NCI-H146 treated with DMSO at 0.1 percent for 48 hours (cell line): ENCODE data around the gene AGO4.
"Not testable (repeated sequence)": the region's sequence is repeated elsewhere in the genome, so short reads cannot be mapped to it uniquely, and the experiment has no call there.

Source experiments
- DNase-seq: peaks from one replicate; lab custom pipeline; 2025; ENCODE audit not compliant: unreplicated experiment; lab: John Stamatoyannopoulos, UW

Gene AGO4

DNA sequence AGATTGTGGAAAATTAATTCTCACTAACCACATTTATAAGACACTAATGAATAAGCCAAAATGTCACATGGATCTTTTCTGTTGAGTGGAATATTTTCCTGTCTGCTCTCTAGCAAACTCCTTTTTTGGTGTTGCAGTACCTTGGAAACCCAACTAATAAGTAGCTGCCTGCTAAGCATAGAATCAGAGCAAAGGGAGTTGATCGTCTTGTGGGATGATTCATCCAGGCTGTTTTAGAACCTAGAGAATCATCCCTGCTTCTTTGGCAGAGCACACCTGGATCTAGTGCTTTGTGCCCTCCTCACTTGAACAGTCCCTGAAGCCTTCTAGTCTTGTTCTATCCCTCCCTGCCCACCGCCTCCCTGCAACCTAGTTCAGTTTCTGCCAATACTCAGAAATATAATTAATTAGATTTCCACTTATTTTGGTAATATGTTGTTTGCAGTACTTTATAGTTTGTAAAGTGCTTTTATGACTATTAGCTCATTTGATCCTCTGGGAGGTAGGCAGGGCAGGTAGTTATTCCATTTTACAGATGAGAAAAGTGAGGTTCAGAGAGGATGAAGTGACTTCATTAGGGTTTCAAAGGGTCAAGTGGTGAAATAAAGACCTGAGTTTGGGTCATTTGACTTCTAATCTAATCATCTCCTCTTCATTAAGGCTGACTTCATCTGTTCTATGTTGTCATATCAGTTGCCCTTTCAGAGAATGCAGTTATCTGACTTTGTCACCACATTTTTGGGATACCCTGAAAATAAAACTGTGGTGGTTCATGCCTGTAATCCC, 2.5 kb downstream of the AGO4 start:
- DNase-seq = no peak

DNA sequence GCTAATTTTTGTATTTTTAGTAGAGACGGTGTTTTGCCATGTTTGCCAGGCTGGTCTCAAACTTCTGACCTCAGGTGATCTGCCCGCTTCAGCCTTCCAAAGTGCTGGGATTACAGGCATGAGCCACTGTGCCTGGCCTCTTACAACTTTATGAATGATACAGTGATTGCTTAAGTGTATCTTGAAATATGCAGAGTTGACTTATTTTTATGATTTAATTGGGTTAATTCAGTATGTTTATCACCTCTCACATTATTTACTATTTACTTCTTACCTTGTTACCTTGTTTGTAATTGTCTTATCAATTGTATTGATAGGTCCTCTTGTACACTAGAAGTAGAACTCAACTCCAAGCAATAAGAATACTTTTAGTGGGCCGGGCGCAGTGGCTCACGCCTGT, 4.9 kb downstream of the AGO4 start:
- not testable (repeated sequence) for DNase-seq

DNA sequence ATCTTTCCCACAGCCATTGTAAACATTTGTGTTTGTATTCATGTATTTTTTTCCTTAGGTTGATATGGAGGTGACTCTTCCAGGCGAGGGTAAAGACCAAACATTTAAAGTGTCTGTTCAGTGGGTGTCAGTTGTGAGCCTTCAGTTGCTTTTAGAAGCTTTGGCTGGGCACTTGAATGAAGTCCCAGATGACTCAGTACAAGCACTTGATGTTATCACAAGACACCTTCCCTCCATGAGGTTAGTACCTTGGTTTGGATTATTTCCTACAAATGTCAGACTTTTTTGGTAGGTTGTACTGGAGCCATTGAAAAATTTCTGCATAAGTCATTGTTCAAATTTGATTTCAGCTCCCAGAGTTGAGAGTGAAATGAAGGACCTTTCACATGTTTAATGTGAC, 17.4 kb downstream of the AGO4 start:
- DNase-seq = no peak

- DNase-seq = no peak
These were observed 24.6 kb downstream of the AGO4 start for GRCh38 chr1:35832276-35832905.

- DNase-seq = no peak
These were observed 25.6 kb downstream of the AGO4 start for GRCh38 chr1:35833395-35833794.

DNA sequence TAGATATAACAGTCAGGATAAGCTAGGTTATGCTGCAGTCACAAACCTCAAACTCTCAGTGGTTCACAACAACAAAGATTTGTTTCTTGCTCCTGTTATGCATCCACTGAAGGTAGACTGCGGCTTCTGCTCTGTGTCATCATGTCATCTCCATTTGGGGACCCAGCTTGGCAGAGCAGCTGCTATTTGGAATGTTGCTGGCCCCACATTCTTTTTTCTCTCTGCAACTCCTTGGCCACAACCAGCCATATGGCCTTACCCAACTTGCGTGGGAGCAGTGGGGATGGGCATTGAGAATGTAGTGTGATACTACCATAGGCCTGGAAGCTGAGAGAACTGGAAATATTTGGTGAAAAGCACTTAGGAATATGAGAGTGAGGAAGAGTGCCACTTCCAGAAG, 26.4 kb downstream of the AGO4 start:
- no peak for DNase-seq

DNA sequence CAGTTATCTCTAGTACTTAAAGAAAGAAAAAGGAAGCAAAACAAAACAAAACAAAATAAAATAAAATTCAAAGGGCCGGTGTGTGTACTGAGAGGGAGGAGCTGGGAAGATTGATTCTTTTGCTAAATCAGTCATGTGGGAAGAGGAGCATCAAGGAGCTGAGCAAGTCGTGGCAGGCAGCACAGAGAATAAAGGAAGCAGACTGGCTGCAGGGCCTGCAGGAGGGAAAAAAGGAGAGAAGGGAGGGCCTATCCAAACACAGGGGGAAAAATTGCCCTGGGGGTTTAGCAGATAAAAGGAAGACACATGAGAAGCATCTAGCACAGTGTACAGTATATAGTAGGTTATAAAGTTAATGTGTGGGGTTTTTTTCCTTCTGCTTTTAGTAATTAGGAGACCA, 27.6 kb downstream of the AGO4 start:
- DNase-seq = peak; percentile 79

DNA sequence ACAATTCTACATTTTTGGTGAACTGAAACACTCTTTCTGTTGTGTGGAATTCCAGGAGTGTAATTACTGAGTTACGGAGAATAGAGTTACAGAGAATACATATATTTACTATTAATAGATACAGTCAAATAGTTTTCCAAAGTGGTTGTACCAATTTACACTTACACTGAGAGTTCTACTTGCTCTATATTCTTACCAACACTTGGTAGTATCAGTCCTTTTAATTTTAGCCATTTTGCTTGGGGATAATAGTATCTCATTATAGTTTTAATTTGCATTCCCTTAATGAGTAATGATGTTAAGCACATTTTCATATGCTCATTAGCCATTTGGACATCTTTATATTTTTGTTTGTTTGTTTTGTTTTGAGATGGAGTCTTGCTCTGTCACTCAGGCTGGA, 28.9 kb downstream of the AGO4 start:
- no peak for DNase-seq

- no peak for DNase-seq
These were observed 31.0 kb downstream of the AGO4 start for GRCh38 chr1:35838693-35839245.

GRCh38 chr1:35844826-35845225, 37.0 kb downstream of the AGO4 start:
- DNase-seq = no peak

GRCh38 chr1:35845766-35846165, 38.0 kb downstream of the AGO4 start:
- DNase-seq = no peak

DNA sequence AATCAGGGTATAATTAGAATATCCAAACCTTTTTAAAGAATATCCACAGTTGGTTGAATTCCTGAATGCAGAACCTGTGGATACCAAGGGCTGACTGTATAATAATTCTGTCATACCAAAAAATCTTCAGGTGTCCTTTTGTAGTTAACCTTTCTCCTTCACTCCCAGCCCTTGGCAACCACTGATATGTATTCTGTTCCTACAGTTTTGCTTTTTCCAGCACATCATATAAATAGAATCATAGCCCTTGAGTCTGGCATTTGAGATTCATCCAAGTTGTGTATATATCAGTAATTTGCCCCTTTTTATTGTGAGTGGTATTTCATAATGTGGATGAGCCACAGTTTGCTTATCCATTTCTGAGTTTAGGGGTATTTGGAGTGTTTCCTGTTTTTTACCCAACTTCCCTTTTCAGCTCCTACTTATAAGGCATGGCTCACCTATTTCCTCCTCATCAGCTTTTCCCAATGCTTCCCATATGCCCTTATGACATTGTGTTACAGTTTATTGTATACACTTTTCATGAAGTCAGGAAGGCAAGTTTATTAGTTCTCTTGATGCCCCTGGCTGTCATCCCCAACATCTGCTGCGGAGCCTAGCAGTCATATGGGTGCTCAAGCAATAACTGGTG, 40.2 kb downstream of the AGO4 start:
- no peak for DNase-seq

DNA sequence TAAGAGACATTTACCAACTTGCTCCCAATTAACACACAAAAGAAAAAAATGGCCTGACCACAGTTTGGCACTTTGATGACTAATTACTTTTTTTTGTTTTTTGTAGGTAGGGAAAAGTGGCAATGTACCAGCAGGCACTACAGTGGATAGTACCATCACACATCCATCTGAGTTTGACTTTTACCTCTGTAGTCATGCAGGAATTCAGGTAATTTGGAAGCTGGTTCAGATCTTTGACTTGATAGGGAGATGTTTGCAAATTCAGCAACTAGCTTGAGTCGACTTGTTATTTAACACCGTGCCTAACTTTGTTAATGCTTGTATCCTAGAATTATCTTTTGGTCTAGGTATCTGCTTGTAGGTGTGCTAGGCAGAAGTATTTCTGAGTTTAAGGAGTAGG, 42.2 kb downstream of the AGO4 start:
- no peak for DNase-seq

DNA sequence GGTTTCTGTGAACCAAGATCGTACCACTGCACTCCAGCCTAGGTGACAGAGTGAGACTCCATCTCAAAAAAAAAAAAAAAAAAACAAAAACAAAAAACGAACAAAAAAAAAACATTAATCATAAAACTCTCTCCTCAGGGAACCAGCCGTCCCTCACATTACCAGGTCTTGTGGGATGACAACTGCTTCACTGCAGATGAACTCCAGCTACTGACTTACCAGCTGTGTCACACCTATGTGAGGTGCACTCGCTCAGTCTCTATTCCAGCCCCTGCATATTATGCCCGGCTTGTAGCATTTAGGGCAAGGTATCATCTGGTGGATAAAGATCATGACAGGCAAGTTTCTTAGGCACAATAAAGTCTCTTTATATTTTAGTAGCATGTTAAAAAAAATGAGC, 42.9 kb downstream of the AGO4 start:
- no peak for DNase-seq

- DNase-seq = no peak
These were observed 43.5 kb downstream of the AGO4 start for GRCh38 chr1:35851132-35851869.

- no peak for DNase-seq
These were observed 44.4 kb downstream of the AGO4 start for GRCh38 chr1:35852241-35852640.

DNA sequence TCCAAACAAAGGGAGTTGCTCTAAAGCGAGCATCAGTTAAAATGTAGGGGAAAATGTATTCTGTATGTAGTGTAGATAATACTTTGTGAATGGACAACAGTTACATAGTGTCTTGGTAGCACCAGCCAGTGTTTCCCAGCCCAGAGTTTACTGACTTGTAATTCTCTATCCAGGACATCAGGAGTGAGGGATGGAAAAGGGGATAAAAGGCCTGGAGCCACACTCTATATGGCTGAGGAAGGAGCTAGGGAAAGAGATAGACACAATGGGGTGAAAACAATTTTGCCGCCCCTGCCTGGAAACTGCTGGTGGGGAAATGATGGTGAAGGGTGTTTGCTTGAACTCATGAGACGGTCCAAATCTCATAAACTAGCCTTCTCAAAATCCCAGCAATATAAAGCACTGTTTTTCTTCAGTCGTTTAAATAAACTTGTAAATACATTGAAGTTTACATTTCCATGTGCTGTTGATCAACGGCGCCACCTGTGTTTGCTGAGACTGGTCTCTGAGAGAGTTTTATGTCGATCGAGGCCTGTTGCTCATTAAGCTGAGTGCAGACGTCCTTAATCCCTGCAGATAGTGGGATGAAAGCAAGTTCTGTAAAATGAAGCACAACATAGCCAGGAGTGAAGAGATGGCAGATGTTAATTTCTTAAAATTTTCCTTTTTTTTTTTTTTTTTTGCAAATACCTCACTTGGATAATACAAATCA, 47.3 kb downstream of the AGO4 start:
- DNase-seq = no peak

GRCh38 chr1:35856964-35857363, 49.1 kb downstream of the AGO4 start:
- DNase-seq = no peak

- no peak for DNase-seq
These were observed 50.0 kb downstream of the AGO4 start for GRCh38 chr1:35857830-35858229.

GRCh38 chr1:35860696-35861095, 52.9 kb downstream of the AGO4 start:
- DNase-seq = no peak

DNA sequence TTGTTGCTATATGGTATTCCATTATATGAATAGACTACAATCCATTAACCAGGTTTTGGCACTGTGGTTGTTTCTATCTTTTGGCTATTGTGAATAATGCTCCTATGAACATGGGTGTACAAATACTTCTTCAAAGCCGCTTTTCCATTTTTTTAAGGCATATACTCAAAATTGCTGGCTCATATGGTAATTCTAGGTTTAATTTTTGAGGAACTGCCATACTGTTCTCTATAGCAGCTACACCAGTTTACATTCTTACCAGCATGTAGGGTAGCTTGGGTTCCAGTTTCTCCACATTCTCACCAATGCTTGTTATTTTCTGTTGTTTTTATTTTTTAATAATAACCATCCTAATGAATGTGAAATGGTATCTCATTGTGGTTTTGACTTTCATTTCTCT, 55.3 kb downstream of the AGO4 start:
- no peak for DNase-seq
